A549 (cell line): ENCODE results near the gene ZSWIM5. TPM values are rescaled to one million over a fixed set of nuclear protein-coding genes. Genes with fewer than 3 reads are reported as not detected.

Source experiments
- ATAC-seq, 2 experiments: fragments of 200-7000 bp in 1 of 2; fragments of >200 bp in 1 of 2; cut with Nextera tagmentation in 1 of 2; cut with Tn5 transposase in 1 of 2; 3 replicates each; pipeline versions ENCODE4 v1.8.0 to v1.9.1; 2018 to 2020; ENCODE audit warnings: mild to moderate bottlenecking in 1 of 2, moderate library complexity in 1 of 2
- CTCF ChIA-PET: fragments of 300-600 bp; sonication (Branson Sonifier 250); formaldehyde crosslinking; extraction: SDS; loops from one replicate; lab custom pipeline; 2021; ENCODE audit warnings: antibody characterized with exemption, inconsistent platforms; lab: Yijun Ruan, JAX
- POLR2A ChIA-PET: fragments of 350-600 bp; formaldehyde crosslinking; extraction: SDS; loops from one replicate; lab custom pipeline; 2021; ENCODE audit warnings: antibody characterized with exemption, inconsistent platforms; lab: Yijun Ruan, JAX
- DNase-seq, 2 experiments: peaks; one replicate each; pipeline versions ENCODE4 v3.0.0 to v3.0.0-alpha.2; 2011 to 2016; ENCODE audit warnings: low read depth in 1 of 2, low spot score in 1 of 2
- FAIRE-seq: peaks from 2 replicates; lab custom pipeline; 2011; peaks lifted over from hg19 to GRCh38; lab: Jason Lieb, UNC
- H3K27ac ChIP-seq, 2 experiments: fragments of >200 bp; sonication (Bioruptor Twin); formaldehyde crosslinking; 3 replicates each; pipeline ENCODE4 v1.5.1; 2016 to 2017
- H3K4me1 ChIP-seq: fragments of >200 bp; sonication (Bioruptor Twin); formaldehyde crosslinking; 3 replicates; pipeline ENCODE4 v1.6.1; 2016
- H3K4me2 ChIP-seq: fragments of >200 bp; sonication (Bioruptor Twin); formaldehyde crosslinking; 3 replicates; pipeline ENCODE4 v1.6.1; 2016
- H3K4me3 ChIP-seq: fragments of >200 bp; sonication (Bioruptor Twin); formaldehyde crosslinking; 3 replicates; pipeline ENCODE4 v1.5.1; 2016
- H3K9me3 ChIP-seq: fragments of >200 bp; sonication (Bioruptor Twin); formaldehyde crosslinking; 3 replicates; pipeline ENCODE4 v1.6.1; 2016
- CHD2 ChIP-seq: fragments of 150-350 bp; IDR thresholded peaks from 2 replicates; pipeline ENCODE4 v1.6.1; 2014; ENCODE audit warnings: low read length; ENCODE audit not compliant: partially characterized antibody
- EHF ChIP-seq: fragments of 250-450 bp; sonication (Bioruptor Pico); IDR thresholded peaks from 2 replicates; pipeline ENCODE4 v1.5.0; 2020; ENCODE audit warnings: mild to moderate bottlenecking
- FOSL2 ChIP-seq, 2 experiments: fragments of 450-650 bp in 1 of 2; fragments of >200 bp in 1 of 2; sonication (Bioruptor Twin) in 1 of 2; formaldehyde crosslinking; IDR thresholded peaks; 2 replicates each; pipeline versions ENCODE4 v1.5.0 to v1.6.1; 2016 to 2020; ENCODE audit warnings: mild to moderate bottlenecking in 1 of 2, moderate library complexity in 1 of 2
- HEYL ChIP-seq: fragments of 250-450 bp; sonication (Bioruptor Pico); IDR thresholded peaks from 2 replicates; pipeline ENCODE4 v1.8.0; 2021; ENCODE audit warnings: mild to moderate bottlenecking, moderate library complexity
- MAFK ChIP-seq: fragments of 450-650 bp; IDR thresholded peaks from 2 replicates; pipeline ENCODE4 v1.6.1; 2014; ENCODE audit not compliant: partially characterized antibody
- MAZ ChIP-seq: fragments of 150-350 bp; IDR thresholded peaks from 2 replicates; pipeline ENCODE4 v1.6.1; 2014; ENCODE audit warnings: antibody characterized with exemption, low read depth, low read length, borderline replicate concordance
- PHF8 ChIP-seq: fragments of 200-600 bp; sonication (generic); IDR thresholded peaks from 2 replicates; pipeline ENCODE4 v1.6.1; 2016; ENCODE audit warnings: low read depth, mild to moderate bottlenecking, antibody characterized with exemption, moderate library complexity, borderline replicate concordance
- POLR2A ChIP-seq: IDR thresholded peaks from 2 replicates; pipeline ENCODE4 v1.6.1; 2012; ENCODE audit warnings: mild to moderate bottlenecking, low read length
- RAD21 ChIP-seq, 2 experiments: fragments of >200 bp in 1 of 2; sonication (Bioruptor Twin) in 1 of 2; formaldehyde crosslinking in 1 of 2; IDR thresholded peaks in 1 of 2; conservative IDR thresholded peaks in 1 of 2; 2 replicates in 1 of 2; 3 replicates in 1 of 2; pipeline ENCODE4 v1.6.1; 2012 to 2018; ENCODE audit warnings: inconsistent platforms in 1 of 2
- RARB ChIP-seq: fragments of 250-450 bp; sonication (Bioruptor Pico); IDR thresholded peaks from 2 replicates; pipeline ENCODE4 v1.8.0; 2021; ENCODE audit warnings: mild to moderate bottlenecking, moderate library complexity
- SMC3 ChIP-seq: fragments of >200 bp; sonication (Bioruptor Twin); formaldehyde crosslinking; IDR thresholded peaks from 3 replicates; pipeline ENCODE4 v1.6.1; 2018; ENCODE audit warnings: inconsistent platforms
- TFCP2L1 ChIP-seq: fragments of 250-450 bp; sonication (Bioruptor Pico); IDR thresholded peaks from 2 replicates; pipeline ENCODE4 v1.5.0; 2021; ENCODE audit warnings: mild to moderate bottlenecking
- ZFP36 ChIP-seq: fragments of 450-650 bp; IDR thresholded peaks from 2 replicates; pipeline ENCODE4 v1.6.1; 2014; ENCODE audit warnings: borderline replicate concordance; ENCODE audit not compliant: partially characterized antibody
- ZSCAN20 ChIP-seq: fragments of 250-450 bp; sonication (Bioruptor Pico); IDR thresholded peaks from 2 replicates; pipeline ENCODE4 v1.8.0; 2022; ENCODE audit warnings: mild to moderate bottlenecking, moderate library complexity
- WGBS: methylation state at CpG from one replicate; pipeline ENCODE4 v1.1.6; 2017; ENCODE audit errors: missing lambda C conversion rate; 5-methylcytosine and 5-hydroxymethylcytosine counted together
- polyA plus RNA-seq, 4 experiments: library from polyadenylated mRNA; depleted of rRNA in 3 of 4; stranded (reverse); fragments of >200 nt; fragmentation: RNase III in 1 of 4; extraction: RNeasy Plus Mini Kit Qiagen cat#74134 plus additional on column Dnase treatment in 1 of 4; gene quantifications; 2 replicates in 3 of 4; 3 replicates in 1 of 4; pipeline ENCODE4 v1.2.3, GENCODE V29; 2011 to 2017
- TF ChIP-seq, protein P1 (sequence below): fragments of >200 bp; sonication (Bioruptor Twin); formaldehyde crosslinking; IDR thresholded peaks from 3 replicates; pipeline ENCODE4 v1.5.1; 2016
- TF ChIP-seq, protein P2 (sequence below): IDR thresholded peaks from 2 replicates; pipeline ENCODE4 v1.6.1; 2012; ENCODE audit warnings: low read depth, borderline replicate concordance
- TF ChIP-seq, protein P3 (sequence below): fragments of 450-650 bp; IDR thresholded peaks from 2 replicates; pipeline ENCODE4 v1.6.1; 2014; ENCODE audit warnings: antibody characterized with exemption
- TF ChIP-seq, protein P4 (sequence below): fragments of >200 bp; sonication (Bioruptor Twin); formaldehyde crosslinking; IDR thresholded peaks from 2 replicates; pipeline ENCODE4 v1.6.1; 2016
- TF ChIP-seq, protein P5 (sequence below): fragments of 200-600 bp; sonication (generic); IDR thresholded peaks from 2 replicates; pipeline ENCODE4 v1.6.1; 2016; ENCODE audit warnings: antibody characterized with exemption, mild to moderate bottlenecking, moderate library complexity

The ZSWIM5 gene
- polyA plus RNA-seq, 2 of the 4 experiments (the other 2 are of a cell fraction) = 0.52 to 1.3 TPM

DNA sequence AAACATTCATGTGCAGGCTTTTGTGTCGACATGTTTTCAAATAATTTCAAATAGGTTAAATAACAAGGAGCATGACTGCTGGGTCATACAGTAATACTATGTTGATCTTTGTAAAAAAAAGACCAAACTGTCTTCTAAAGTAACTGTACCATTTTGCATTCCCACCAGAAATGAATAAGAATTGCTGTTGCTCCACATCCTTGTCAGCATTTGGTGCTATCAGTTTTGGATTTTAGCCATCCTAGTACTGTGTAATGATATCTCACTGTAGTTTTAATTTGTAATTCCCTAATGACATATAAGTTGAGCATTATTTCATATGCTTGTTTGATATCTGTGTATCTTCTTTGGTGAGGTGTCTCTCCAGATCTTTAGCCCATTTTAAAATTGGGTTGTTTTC lies 182.7 kb downstream of the ZSWIM5 start:
- FAIRE-seq (no peak), DNase-seq (no peak), ATAC-seq (no peak)
- ChIA-PET POLR2A (no interaction called here), CTCF (no interaction called here)
- H3K9me3 ChIP-seq = no peaks in the 10 kb centered on the region
- no peaks in the 10 kb centered on the region for H3K4me1 ChIP-seq
- no peak for TF ChIP-seq MAZ
- TF ChIP-seq MAFK = no peak
- peak; percentile 59 for TF ChIP-seq ZFP36
- no peak for TF ChIP-seq TFCP2L1 (CRISPR knock-in tag)
- H3K4me2 ChIP-seq = no peak overlapping the region
- WGBS = 21% methylated on average over 1 of the region's 1 CpG
- no peak overlapping the region for H3K27ac ChIP-seq
- H3K4me3 ChIP-seq = no peak overlapping the region

DNA sequence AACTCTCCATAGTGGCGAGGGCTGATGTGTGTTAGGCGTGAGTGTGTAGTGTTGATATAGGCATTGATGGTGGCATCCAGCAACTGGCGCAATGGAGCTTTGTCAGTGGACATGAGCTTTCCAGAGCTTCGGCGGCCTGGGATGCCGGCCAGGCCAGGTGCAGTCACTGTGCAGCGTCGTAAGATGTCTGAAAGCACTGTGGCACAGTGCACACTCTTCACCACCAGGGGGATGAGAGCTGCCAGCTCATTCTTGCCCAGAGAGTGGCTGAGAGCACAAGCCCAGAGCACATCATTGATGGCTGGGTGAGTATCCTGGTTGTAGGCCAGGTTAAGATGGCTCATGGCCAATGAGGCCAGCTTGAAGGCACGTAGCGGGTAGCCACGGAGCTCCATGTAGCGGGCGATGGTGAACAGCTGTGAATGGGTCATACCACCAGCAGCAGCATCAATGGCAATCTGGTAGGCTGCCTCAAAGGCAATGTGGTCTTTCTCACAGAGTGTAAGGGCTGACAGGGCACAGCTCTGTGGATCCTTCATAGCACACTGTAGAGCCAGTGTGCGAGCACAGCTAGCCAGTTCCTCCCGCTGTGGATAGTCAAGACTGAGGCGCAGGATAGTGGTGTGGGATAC lies 187.7 kb downstream of the ZSWIM5 start:
- WGBS = 58% methylated on average over 10 of the region's 16 CpGs
- ATAC-seq (peak; percentile 89 to 96), DNase-seq (peak; percentile 24 to 62), FAIRE-seq (no peak)
- ChIA-PET POLR2A (interaction anchor here (1.0 kb wide), 1 partner anchor 285 kb away, joined by 7 read pairs; no protein-coding TSS in a partner anchor), CTCF (interaction anchor here (0.7 to 20.8 kb wide), 28 partner anchors 8 to 494 kb away, joined by 3 to 488 read pairs (median 3); partner anchors contain the start of gene TESK2)
- H3K9me3 ChIP-seq = no peaks in the 10 kb centered on the region
- no peak overlapping the region for H3K4me2 ChIP-seq
- H3K27ac ChIP-seq = no peak overlapping the region
- H3K4me1 ChIP-seq = no peaks in the 10 kb centered on the region
- no peak overlapping the region for H3K4me3 ChIP-seq
- TF ChIP-seq, protein P1, sequence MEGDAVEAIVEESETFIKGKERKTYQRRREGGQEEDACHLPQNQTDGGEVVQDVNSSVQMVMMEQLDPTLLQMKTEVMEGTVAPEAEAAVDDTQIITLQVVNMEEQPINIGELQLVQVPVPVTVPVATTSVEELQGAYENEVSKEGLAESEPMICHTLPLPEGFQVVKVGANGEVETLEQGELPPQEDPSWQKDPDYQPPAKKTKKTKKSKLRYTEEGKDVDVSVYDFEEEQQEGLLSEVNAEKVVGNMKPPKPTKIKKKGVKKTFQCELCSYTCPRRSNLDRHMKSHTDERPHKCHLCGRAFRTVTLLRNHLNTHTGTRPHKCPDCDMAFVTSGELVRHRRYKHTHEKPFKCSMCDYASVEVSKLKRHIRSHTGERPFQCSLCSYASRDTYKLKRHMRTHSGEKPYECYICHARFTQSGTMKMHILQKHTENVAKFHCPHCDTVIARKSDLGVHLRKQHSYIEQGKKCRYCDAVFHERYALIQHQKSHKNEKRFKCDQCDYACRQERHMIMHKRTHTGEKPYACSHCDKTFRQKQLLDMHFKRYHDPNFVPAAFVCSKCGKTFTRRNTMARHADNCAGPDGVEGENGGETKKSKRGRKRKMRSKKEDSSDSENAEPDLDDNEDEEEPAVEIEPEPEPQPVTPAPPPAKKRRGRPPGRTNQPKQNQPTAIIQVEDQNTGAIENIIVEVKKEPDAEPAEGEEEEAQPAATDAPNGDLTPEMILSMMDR = peak; percentile 55
- peak; percentile 84 for TF ChIP-seq SMC3
- TF ChIP-seq CHD2 = no peak
- TF ChIP-seq RAD21 (conservative IDR thresholded peaks at IDR 0.05 in 1 of 2, IDR thresholded peaks at IDR 0.05 in 1 of 2) = peak; percentile 63 to 68
- TF ChIP-seq, protein P2, sequence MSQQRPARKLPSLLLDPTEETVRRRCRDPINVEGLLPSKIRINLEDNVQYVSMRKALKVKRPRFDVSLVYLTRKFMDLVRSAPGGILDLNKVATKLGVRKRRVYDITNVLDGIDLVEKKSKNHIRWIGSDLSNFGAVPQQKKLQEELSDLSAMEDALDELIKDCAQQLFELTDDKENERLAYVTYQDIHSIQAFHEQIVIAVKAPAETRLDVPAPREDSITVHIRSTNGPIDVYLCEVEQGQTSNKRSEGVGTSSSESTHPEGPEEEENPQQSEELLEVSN = no peak

DNA sequence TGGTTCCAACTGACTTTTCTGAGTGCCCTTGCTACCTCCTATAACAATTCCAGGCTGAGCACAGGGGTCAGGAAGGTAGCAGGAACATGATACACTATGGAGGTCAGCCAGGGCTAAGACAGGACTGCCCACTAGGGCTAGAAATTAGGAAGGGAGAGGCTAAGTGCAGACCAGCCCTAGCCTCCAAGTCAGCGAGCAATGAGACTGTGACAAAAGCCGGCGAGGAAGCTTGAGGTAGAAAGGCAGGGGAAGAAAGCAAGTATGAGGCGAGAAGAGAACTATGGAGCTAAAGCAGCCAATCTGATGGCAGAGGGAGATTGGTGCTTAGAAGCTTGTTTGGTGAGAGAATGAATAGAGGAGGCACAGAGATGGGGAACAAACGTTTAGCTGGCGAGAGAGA lies 189.6 kb downstream of the ZSWIM5 start:
- WGBS = 65% methylated on average over 6 of the region's 6 CpGs
- Histone ChIP-seq H3K4me1 (no peaks in the 10 kb centered on the region), H3K4me3 (no peak overlapping the region), H3K4me2 (no peak overlapping the region), H3K9me3 (no peaks in the 10 kb centered on the region), H3K27ac (no peak overlapping the region)
- FAIRE-seq (no peak), DNase-seq (no peak), ATAC-seq (no peak)
- ChIA-PET CTCF (interaction anchor here (2.4 to 20.8 kb wide), 3 partner anchors 13 to 477 kb away, joined by 23 to 488 read pairs (median 56); partner anchors contain the start of gene TESK2), POLR2A (interaction anchor here (1.4 kb wide), 1 partner anchor 286 kb away, joined by 3 read pairs; no protein-coding TSS in a partner anchor)
- TF ChIP-seq HEYL (CRISPR knock-in tag) (no peak), POLR2A (no peak)
- TF ChIP-seq, protein P3, sequence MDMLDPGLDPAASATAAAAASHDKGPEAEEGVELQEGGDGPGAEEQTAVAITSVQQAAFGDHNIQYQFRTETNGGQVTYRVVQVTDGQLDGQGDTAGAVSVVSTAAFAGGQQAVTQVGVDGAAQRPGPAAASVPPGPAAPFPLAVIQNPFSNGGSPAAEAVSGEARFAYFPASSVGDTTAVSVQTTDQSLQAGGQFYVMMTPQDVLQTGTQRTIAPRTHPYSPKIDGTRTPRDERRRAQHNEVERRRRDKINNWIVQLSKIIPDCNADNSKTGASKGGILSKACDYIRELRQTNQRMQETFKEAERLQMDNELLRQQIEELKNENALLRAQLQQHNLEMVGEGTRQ = no peak
- TF ChIP-seq, protein P4, sequence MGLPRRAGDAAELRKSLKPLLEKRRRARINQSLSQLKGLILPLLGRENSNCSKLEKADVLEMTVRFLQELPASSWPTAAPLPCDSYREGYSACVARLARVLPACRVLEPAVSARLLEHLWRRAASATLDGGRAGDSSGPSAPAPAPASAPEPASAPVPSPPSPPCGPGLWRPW = no peak

DNA sequence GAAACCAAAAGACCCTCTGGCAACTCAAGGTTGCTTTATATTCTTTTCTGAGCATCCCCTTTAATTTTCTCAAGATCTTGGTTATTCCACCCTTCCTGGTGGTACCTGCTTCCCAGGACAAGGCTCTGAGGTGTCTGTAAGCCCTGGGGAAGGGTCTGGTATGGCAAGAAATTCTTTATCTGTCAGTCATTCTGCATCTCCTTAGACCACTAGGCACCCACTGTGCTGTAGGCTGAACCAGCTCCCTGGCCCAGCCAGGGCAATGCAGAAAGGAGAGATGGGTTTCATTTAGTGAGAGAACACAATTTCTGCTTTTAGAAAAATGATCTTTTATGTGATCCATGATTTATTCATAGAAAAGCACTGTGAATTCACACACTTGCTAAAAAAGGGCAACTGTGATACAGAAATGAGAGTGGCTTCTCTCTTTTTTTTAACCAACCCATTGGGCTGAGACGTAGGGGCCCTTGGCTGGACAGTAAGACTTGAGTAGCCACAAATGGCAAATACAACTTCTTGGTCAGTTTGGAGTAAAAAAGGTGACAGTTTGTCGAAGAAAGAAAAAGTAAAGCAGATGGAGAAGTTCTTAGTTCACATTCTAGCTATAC lies 190.2 kb downstream of the ZSWIM5 start:
- ChIA-PET CTCF (interaction anchor here (2.7 to 20.8 kb wide), 3 partner anchors 12 to 477 kb away, joined by 23 to 488 read pairs (median 56); partner anchors contain the start of gene TESK2), POLR2A (interaction anchor here (1.4 kb wide), 1 partner anchor 287 kb away, joined by 3 read pairs; no protein-coding TSS in a partner anchor)
- no peak overlapping the region for H3K27ac ChIP-seq
- no peak overlapping the region for H3K4me3 ChIP-seq
- WGBS = 71% methylated on average over 2 of the region's 2 CpGs
- no peak for DNase-seq
- H3K4me1 ChIP-seq = peaks cover 5% of the 10 kb centered on the region; the same call in 2 of the 3 replicates
- FAIRE-seq = no peak
- H3K9me3 ChIP-seq = no peaks in the 10 kb centered on the region
- no peak overlapping the region for H3K4me2 ChIP-seq
- no peak for ATAC-seq
- TF ChIP-seq, protein P5, sequence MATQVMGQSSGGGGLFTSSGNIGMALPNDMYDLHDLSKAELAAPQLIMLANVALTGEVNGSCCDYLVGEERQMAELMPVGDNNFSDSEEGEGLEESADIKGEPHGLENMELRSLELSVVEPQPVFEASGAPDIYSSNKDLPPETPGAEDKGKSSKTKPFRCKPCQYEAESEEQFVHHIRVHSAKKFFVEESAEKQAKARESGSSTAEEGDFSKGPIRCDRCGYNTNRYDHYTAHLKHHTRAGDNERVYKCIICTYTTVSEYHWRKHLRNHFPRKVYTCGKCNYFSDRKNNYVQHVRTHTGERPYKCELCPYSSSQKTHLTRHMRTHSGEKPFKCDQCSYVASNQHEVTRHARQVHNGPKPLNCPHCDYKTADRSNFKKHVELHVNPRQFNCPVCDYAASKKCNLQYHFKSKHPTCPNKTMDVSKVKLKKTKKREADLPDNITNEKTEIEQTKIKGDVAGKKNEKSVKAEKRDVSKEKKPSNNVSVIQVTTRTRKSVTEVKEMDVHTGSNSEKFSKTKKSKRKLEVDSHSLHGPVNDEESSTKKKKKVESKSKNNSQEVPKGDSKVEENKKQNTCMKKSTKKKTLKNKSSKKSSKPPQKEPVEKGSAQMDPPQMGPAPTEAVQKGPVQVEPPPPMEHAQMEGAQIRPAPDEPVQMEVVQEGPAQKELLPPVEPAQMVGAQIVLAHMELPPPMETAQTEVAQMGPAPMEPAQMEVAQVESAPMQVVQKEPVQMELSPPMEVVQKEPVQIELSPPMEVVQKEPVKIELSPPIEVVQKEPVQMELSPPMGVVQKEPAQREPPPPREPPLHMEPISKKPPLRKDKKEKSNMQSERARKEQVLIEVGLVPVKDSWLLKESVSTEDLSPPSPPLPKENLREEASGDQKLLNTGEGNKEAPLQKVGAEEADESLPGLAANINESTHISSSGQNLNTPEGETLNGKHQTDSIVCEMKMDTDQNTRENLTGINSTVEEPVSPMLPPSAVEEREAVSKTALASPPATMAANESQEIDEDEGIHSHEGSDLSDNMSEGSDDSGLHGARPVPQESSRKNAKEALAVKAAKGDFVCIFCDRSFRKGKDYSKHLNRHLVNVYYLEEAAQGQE = no peak
- TF ChIP-seq ZFP36 = no peak
- TF ChIP-seq, protein P4 = no peak
- TF ChIP-seq PHF8 = no peak
- no peak for TF ChIP-seq ZSCAN20 (CRISPR knock-in tag)
- no peak for TF ChIP-seq EHF
- no peak for TF ChIP-seq RARB (CRISPR knock-in tag)
- no peak for TF ChIP-seq FOSL2 (IDR thresholded peaks at IDR 0.05)
- TF ChIP-seq FOSL2 (CRISPR knock-in tag; IDR thresholded peaks at IDR 0.05) = no peak
